GM21381 (cell line): ENCODE measurements around the gene MAP2K6.

ENCODE experiments used
- ATAC-seq: cut with Tn5 transposase; IDR thresholded peaks from one replicate; pipeline ENCODE4 v1.9.1; 2021; ENCODE audit warnings: mild to moderate bottlenecking, moderate library complexity; ENCODE audit not compliant: unreplicated experiment

MAP2K6 gene

GRCh38 chr17:69486779-69487637 lies 72.5 kb downstream of the MAP2K6 start:
- no peak for ATAC-seq

GRCh38 chr17:69489313-69489712 lies 74.8 kb downstream of the MAP2K6 start:
- ATAC-seq, result no peak

GRCh38 chr17:69492410-69493071 lies 78.0 kb downstream of the MAP2K6 start:
- no peak for ATAC-seq

- no peak for ATAC-seq
Observed at GRCh38 chr17:69495787-69496186, 81.3 kb downstream of the MAP2K6 start.

- ATAC-seq, result no peak
Observed at GRCh38 chr17:69497161-69497560, 82.7 kb downstream of the MAP2K6 start.

GRCh38 chr17:69499318-69499717 lies 84.8 kb downstream of the MAP2K6 start:
- ATAC-seq, result no peak

- ATAC-seq, result no peak
Observed at GRCh38 chr17:69500911-69501429, 86.5 kb downstream of the MAP2K6 start.

- ATAC-seq, result no peak
Observed at GRCh38 chr17:69501591-69502468, 87.3 kb downstream of the MAP2K6 start.

GRCh38 chr17:69503711-69504110 lies 89.2 kb downstream of the MAP2K6 start:
- peak; percentile 80 for ATAC-seq

- ATAC-seq, result no peak
Observed at GRCh38 chr17:69505740-69506139, 91.2 kb downstream of the MAP2K6 start.

DNA sequence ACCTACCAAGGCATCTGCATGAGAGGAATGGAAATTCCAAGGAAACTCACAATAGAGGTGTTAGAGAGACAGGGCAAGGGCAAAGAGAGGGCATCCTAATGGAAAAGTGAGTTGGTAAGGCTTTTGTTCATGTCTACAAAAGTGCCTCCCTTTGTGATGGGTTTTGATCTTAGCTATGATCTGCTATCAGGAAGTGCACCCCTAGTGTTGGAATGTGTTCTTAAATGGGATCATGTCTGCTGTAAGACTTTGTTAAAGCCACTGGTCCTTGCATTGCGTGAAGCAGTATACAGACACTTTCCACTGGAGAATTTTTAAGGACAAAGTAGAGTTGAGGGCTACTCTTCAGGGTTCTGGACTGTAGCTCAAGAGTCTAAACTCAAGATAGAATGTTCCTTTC lies 92.0 kb downstream of the MAP2K6 start:
- no peak for ATAC-seq

DNA sequence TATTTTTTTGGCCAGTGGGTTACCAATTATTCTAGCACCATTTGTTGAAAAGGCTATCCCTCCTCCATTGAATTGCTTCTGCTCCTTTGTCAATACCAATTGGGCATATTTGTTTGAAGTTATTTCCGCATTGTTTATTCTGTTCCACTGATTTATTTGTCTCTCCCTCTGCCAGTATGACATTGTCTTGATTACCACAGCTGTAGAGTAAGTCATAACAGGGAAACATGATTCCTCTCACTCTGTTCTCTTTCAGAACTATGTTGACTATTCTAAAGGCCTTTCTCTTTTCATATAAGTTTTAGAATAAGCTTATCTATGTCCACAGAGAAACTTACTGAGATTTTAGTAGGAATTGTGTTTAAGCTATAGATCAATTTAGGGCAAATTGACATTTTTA lies 94.3 kb downstream of the MAP2K6 start:
- no peak for ATAC-seq

DNA sequence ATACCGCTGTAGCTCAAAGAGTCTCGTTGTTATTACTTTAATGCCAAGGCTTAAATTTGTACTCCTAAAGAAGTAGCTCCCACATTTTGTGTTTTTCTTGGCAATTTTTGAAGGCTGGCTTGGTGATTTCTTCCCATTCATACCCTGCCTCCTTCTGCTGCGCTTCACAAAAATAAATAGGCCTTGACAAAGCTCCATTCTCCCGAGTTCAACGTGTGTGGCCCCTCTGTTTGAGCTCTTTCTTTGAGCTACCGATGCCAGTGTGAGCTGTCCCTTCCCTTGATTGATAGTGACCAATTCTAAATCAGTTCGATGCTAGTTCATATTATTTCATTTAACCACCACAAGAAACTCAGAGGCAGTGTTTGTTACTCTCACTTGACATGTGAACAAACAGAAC lies 96.8 kb downstream of the MAP2K6 start:
- no peak for ATAC-seq

- no peak for ATAC-seq
Observed at GRCh38 chr17:69512946-69513345, 98.4 kb downstream of the MAP2K6 start.

DNA sequence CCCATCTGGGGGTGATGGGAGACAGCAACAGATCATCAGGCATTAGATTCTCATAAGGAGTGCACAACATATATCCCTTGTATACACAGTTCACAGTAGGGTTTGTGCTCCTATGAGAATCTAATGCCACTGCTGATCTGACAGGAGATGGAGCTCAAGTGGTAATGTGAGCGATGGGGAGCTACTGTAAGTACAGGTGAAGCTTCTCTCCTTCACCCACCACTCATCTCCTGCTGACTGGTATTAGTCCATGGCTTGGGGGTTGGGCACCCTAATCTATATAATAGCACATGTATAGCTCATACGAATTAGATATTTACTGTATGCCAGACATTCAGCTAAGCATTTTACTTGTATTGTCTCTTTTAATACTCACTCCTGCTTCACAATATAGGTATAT lies 101.7 kb downstream of the MAP2K6 start:
- ATAC-seq, result no peak

- peak; percentile 92 for ATAC-seq
Observed at GRCh38 chr17:69516911-69517310, 102.4 kb downstream of the MAP2K6 start.

DNA sequence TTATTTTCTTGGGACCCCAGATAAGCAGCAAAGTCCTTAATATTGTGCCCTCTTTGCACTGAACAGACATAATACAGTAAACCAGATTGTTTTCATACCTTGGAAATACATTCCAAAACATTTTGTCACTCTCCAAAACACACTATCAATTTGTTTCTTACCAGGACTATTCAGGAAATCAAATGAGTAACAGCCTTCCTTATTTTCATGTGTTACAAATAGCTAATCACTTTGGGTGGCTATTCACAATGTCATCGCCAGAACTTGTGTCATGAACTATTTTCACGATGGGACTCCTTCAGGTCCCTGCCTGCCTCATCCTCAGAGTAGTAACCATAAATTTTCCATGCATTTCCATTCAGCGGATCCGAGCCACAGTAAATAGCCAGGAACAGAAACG lies 104.5 kb downstream of the MAP2K6 start:
- no peak for ATAC-seq

GRCh38 chr17:69523244-69523861 lies 108.9 kb downstream of the MAP2K6 start:
- peak; percentile 72 for ATAC-seq

GRCh38 chr17:69524854-69525253 lies 110.4 kb downstream of the MAP2K6 start:
- no peak for ATAC-seq

GRCh38 chr17:69525920-69526841 lies 111.7 kb downstream of the MAP2K6 start:
- ATAC-seq, result no peak
